NCI-H146 treated with DMSO at 0.1 percent for 48 hours (cell line): Measurements from ENCODE around the gene DFFA.
A peak's percentile ranks its signal among the peaks of the same experiment; 100 is the strongest.
"Not testable (repeated sequence)": the region's sequence is repeated elsewhere in the genome, so short reads cannot be mapped to it uniquely, and the experiment has no call there.

Source experiments
- DNase-seq: peaks from one replicate; lab custom pipeline; 2025; ENCODE audit not compliant: unreplicated experiment; lab: John Stamatoyannopoulos, UW

The DFFA gene

GRCh38 chr1:10506046-10506676, 33.8 kb upstream of the DFFA start:
- DNase-seq = not testable (repeated sequence)

DNA sequence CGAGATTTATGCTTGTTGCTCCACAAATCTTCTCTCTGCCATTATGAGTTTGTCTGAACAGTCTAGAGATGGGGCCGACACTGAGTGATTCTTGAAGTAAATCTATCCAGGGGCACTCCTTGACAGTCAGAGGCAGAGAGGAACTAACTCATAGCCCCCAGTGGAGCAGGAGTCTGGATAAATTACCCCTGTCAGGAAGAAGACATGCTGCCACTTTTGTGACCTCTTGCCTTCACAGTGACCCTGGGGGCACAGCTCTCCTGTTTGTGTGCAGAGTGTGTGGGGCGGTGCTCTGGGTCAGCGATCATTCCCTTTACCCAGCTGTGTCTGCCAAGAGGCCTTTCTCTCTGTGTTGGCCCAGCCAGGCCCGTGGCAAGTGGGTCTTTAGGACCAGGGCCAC, 31.9 kb upstream of the DFFA start:
- no peak for DNase-seq

GRCh38 chr1:10502206-10502605, 29.9 kb upstream of the DFFA start:
- DNase-seq = no peak

DNA sequence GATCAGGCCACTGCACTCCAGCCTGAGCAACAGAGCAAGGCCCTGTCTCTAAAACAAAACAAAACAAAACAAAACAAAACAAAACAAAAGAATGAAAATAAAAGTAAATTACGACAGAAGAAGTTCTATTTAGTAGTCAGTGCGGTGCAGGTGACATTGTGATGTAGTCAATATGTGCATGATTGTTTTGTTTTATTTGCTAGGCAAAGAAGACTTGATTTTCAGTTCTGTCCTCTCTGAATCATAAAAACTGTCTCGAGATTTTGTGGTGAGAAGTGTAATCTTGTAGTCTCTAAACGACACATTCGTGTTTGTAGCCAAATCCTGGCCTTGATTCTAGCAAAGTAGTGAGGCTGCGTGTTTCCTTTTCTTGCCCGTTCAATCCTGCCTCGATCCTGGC, 25.9 kb upstream of the DFFA start:
- DNase-seq = no peak

GRCh38 chr1:10497109-10497508, 24.8 kb upstream of the DFFA start:
- DNase-seq = no peak

DNA sequence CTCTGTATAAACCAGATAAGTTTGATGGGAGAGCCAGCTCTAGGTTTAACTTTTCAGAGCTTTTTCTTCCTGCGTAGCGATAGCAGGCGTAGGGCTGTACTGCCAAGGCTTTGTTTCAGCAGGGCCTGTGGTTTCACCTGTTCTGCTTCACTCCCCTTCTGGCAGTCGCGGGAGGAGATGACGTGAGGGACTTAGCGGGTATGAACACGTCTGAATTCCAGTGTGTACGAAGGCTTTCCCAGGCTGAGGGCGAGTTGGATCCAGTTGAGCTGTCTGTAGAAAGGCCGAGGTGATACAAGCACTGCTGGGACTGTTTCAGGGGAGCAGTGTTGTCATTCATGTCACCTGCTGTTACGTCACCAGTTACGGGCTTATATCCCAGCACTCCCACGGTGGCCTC, 23.6 kb upstream of the DFFA start:
- no peak for DNase-seq

GRCh38 chr1:10495475-10495817, 23.1 kb upstream of the DFFA start:
- no peak for DNase-seq

- DNase-seq = no peak
These were observed 22.6 kb upstream of the DFFA start for GRCh38 chr1:10494754-10495474.

DNA sequence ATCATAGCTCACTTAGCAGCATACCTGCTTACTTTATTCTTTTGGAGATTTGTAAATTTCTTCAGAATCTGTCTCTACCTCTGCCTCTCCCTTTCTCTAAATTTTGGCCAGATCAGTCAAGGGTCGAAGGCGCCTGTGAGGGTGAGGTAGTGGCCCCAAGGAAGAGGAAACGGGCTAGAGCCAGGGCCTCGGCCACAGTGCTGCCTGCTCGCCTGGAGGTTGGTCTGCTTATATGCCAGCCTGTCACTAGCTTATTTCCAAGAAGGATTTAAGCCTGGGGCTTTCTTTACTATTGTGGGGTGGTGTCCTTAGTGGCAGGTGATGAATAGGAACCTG, 22.1 kb upstream of the DFFA start:
- no peak for DNase-seq

DNA sequence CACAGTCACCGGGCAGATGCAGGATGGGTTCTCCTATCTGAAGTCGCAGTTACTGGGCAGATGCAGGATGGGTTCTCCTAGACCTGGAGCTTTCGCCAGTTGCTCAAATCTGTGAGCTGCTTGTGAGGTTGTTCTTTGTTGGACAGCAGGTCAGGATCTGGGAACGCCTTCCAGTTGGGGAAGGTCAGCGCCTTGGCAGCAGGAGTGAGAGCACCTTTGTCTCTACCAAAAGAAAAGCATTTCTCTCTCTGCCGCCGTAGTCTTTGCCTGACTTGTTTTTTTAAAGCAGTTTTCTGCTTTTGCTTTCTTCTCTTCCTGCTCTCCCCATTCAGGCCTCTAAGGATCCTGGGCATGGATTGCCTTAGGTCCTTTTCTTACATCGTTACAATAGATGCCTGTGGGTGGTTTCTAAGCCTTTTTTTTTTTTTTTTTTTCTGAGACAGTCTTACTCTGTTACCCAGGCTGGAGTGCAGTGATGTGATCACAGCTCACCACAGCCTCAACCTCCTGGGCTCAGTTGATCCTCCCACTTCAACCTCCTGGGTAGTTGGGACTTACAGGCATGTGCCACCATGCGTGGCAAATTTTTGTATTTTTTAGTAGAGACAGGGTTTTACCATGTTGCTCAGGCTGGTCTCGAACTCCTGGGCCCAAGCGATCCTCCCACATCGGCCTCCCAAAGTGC, 18.1 kb upstream of the DFFA start:
- DNase-seq = no peak

- no peak for DNase-seq
These were observed 17.1 kb upstream of the DFFA start for GRCh38 chr1:10489291-10490055.

GRCh38 chr1:10484521-10484920, 12.2 kb upstream of the DFFA start:
- no peak for DNase-seq

GRCh38 chr1:10480614-10481013, 8.3 kb upstream of the DFFA start:
- DNase-seq = no peak

DNA sequence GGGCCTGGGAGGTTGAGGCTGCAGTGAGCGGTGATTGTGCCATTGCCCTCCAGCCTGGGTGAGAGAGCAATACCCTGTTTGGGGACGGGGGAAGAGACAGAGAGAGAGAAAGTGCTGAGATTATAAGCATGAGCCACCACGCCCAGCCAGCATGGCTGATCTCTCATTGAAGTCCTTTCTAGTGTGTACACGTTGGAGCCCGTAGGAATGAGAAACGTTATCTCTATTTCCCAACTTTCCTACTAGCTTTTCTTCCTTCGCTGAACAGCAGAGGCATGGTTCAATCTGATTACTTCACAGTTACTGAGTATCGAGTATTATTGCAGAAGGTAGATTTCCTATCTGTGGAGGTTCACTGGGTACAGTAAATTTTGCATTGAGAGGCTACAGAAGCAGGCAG, 7.0 kb upstream of the DFFA start:
- no peak for DNase-seq

DNA sequence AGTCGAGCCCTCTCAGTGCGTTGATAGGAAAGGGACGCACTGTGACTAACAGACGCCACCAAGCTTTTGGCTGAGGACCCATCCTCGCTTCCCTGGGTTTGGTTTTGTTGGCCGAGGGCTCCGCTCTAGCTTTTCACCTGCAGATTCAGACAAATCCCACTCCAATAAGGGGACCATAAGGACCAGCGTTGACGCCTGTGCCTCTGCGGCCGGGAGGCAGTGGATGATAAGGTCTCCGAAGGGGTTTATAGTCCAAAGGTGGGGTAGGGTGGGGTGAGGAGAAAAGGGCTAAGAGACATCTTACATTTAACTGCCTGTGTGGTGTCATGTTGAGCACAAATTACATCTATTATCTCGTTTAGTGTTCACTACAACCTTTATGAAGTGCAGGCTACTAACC, 3.2 kb upstream of the DFFA start:
- DNase-seq = no peak

- peak; percentile 29 for DNase-seq
These were observed 2.5 kb upstream of the DFFA start, which contains the start of gene PEX14 for GRCh38 chr1:10474613-10475507. Gene PEX14 (plus strand): TSS chr1:10474950. CDS start chr1:10474967, 17 bp downstream.

- DNase-seq = not testable (repeated sequence)
These were observed 1.9 kb upstream of the DFFA start for GRCh38 chr1:10474309-10474612.

- DNase-seq = no peak
These were observed 926 bp upstream of the DFFA start for GRCh38 chr1:10473145-10473765.

DNA sequence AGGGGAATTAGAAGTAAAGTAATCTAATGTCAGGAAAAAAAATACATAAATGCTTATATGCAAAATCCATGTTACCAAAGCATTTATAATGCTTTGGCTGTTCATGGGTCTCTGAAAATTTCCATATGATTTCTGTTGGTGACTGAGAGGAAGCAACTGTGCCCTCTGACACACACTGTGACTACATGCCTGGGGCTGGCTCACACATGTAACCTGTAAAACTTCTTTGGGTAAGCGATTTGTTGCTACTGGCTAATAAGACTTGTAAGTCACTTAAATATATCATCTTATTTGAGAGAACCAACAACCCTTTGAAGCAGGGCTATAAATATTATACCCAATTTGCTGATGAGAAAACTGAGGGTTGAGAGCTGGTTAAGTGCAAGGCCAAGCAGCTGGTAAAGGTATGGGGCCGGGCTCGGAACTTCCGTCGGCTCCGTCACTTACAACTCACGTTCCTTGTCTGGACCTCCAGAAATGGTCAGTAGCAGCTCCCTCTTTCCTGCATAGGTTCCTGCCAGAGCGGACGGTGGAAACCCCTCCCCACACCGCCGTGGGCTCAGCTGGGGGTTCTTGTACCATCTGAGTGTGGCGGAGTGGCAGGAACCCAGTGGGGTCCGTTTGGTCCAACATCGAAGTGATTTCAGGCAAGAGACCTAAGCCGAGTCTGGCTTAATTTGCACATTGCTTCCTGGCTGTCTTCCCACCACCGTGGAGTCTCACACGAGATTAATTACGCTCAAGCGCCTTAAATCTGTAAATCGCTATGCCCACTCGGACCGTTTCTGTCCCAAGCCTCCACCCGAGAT, 714 bp downstream of the DFFA start:
- no peak for DNase-seq

DNA sequence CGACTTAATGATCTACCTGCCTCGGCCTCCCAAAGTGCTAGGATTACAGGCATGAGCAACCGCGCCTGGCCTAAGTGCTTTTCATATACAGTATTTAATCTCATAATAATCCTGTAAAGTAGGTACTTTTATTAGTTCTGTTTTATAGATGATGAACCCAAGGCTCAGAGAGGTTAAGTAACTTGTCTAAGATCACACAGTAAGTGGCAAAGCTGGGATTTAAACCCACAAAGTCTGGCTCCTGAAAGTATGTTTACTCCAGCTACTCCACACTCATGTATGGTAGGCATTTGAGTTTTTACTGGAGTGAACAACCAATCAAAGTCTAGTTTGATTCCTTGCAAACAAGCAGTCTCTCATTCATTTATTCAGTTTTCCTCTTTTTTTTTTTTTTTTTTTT, 2.3 kb downstream of the DFFA start:
- no peak for DNase-seq
